T-helper 2 cell treated with Interferon-gamma antibody and Interleukin-4, amounts not matched to agents 100 ng/mL and 5 ng/mL, for 36 hours (primary cell): Measurements from ENCODE around the gene RBCK1. TPM values are rescaled to one million over a fixed set of nuclear protein-coding genes. Genes with fewer than 3 reads are reported as not detected.
"Not testable (repeated sequence)": the region's sequence is repeated elsewhere in the genome, so short reads cannot be mapped to it uniquely, and the experiment has no call there.

Experiments
- intact Hi-C: fragments of 100-400 bp; cut with micrococcal nuclease; formaldehyde crosslinking; loops from one replicate; pipeline ENCODE4 v1.15.1; 2023
- total RNA-seq: library from RNA; stranded (reverse); gene quantifications from 2 replicates; pipeline ENCODE4 v1.2.3, GENCODE V29; 2022

RBCK1 gene
- total RNA-seq, 1 donor from 2014 or later: 118 TPM

DNA sequence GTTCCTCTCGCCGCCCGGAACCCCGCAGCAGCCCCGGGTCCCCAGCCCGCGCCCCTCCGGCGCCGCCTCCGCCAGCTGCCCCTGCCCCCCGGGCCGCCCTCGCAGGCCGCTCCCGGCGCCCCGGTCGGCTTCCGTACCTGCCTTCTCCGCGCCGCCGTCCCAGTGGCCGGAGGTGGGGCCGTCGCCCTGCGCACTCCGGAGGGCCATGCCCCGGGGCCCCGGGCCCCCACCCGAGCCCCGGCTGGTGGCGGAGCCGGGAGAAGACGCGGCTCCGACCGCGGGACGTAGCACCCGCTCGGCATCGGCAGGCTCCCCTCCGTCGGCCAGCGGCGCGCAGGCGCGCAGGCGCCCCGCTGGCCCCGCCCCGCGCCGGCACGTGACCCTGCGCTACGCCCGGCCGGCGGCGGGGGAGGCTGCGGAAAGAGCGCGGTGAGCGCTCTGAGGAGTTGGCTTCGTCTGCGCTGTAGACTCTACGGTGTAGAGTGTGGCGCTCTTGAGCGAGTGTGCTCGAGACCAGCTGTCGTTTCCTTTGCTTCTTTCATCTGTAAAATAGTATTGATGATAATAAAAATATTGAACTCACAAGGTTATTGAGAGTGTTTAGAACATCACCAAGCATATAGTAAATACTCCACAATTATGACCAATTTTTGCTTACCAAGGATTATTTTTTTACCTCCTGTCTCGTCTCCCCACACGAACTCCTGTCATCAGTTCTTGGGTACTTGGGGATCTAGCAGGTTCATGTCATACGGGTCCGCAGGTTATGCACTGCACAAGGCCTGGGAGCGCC lies 54.3 kb downstream of the RBCK1 start, which contains the start of gene TBC1D20:
TBC1D20 (minus strand) TSS at position 335 of the 793 bp plus-strand sequence; CDS start at position 207, 128 bp downstream.
- intact Hi-C loops: loop anchor here (1.0 to 5.0 kb wide), 6 partner anchors 16 to 164 kb away; partner anchors contain the start of genes RBCK1 and SOX12

DNA sequence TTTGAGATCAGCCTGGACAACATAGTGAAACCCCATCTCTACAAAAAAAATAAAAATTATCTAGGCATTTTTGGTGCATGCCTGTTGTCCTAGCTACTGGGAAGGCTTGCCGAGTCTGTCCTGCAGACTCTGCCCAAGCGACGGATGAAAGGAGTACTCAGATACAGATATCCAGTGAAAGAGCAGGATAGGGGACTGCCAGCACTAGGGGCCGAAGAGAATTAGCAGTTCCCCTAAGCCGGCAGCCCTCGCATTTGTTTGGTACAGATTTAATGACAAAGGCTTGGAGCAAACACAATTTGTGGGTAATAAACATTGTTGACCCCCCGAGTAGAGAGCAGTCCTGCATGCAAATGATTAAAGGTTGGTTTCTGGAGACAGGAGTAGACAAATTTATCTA lies 59.7 kb downstream of the RBCK1 start:
- intact Hi-C loops: no loop called here

DNA sequence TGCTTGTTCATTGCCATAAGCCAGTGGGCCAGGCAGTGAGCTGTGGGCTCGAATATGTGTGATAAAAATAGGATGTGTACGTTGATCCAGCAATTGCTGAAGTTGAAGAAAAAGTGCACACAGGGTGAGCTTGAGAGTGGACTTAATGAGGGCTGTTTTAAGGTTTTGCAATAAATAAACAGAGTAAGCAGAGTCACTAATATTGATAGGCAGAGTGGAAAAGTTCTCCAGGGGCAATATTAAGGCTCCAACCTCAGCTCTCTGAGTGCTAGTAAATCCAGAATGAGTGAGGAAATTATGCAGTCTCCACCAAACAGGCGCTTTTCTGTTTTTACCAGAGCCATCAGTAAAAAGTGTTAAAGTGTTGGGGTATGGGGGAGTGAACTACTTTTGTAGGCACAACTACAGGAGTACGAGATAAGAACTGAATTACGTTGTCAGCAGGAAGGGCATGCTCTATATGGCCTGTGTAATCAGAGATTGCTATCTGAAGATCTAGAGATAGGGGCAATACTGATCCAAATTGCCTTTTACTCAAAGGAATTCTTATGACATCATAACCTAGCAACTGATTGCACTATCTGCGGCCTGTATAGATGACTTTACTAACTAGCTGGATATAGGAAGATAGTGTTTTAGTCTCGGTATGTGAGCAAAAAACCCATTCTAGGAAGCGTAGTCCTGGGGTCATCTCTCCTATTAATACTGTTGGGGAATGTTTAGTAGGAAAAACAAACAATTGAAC lies 61.8 kb downstream of the RBCK1 start:
- intact Hi-C loops: no loop called here

DNA sequence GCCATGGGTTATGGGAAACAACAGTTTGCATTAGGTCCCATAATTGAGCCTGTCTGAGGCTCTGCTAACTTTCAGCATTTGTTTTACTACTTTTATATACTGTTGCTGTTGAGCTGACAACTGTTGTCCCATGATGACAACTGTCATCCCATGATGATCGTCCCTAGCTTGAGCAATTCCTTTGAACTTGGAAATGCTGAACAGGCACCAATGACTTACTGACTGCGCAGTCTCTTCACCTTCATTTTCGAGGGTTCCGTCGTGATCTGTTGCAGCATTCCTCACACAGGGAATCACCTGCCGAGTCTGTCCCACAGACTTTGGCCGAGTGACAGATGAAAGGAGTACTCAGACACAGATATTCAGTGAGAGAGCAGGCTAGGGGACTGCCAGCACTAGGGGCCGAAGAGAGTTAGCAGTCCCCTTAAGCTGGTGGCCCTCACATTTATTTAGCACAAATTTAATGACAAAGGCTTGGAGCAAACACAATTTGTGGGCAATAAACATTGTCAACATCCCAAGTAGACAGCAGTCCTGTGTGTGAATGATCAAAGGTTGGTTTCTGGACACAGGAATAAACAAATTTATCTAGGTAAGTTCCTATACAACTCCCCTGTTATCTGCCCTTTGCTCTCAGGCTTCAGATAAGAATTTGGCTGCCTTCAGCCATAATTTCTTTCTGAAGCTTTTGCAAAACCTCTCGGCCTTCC lies 64.2 kb downstream of the RBCK1 start:
- intact Hi-C loops: no loop called here

DNA sequence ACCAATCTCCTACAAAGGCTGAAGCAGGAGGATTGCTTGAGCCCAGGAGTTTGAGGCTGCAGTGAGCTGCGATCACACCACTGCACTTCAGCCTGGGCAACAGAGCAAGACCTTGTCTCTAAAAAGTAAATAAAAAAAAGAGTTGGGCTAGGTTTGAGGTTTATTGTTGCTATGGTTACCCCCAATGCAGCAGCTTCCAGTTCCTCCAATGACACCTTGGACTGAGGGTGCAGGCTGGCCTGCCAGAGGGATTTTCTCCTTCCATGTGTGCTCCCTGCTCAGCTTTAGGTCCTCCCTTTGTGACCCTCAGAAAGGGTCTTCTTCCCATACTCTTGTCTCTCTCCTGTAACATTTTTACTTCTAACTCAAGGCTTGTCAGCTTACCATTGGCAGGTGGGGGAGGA lies 64.8 kb downstream of the RBCK1 start:
- intact Hi-C loops: no loop called here

DNA sequence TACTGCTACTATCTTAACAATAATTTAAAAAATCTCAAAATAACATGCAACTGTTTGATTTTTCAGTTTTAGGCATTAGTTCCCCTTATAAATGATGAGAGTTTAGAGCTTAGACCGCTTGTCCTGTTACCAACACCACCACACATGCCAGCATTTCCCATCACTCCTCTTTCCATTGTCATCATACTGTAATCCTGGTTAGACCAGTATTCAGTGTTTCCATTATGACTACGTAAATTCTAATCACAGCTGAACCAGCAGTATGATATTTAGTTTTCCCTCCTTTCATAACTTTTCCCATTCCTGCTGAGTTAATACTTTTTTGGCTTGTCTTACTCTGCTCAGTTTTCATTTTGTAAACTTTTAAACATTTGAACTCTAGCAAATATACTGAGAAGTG lies 66.5 kb downstream of the RBCK1 start:
- intact Hi-C loops: no loop called here

DNA sequence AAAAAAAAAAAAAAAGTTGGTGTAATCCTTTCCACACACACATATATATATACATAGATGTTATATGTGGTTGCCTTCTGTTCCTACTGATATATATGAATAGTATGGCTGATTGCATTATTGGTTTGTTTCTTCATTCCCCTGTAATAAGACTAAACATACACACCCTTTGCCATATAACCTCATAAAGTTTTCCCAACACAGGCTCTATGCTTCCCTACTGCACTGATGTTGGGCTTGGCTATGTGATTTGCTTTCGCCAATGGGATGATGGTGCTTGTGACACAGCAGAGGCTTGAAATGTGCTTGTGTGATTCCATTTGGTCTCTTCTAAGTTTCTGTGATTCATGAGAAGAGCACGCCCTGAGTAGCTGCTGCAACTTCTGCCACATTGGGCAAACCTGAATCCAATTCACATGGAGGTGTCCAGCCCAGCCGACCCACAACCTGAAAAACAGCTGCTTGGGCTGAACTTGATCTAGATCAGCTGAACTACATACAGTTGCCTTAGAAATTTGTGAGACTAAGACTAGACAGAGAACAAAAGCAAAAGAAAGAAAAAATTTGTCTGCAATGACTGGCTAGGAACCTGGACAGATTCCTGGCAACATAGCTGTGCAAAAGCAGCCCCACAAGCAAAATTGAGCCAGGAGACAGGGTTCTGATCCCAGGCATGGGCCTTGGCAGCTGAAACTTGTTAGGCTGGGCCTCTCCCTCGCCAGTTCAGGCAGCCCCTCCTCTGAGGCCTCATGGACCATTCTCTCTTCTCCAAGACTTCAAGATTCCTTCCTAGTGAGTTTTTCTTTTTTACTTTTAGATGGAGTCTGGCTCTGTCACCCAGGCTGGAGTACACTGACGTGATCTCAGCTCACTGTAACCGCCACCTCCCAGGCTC lies 67.6 kb downstream of the RBCK1 start:
- intact Hi-C loops: no loop called here

DNA sequence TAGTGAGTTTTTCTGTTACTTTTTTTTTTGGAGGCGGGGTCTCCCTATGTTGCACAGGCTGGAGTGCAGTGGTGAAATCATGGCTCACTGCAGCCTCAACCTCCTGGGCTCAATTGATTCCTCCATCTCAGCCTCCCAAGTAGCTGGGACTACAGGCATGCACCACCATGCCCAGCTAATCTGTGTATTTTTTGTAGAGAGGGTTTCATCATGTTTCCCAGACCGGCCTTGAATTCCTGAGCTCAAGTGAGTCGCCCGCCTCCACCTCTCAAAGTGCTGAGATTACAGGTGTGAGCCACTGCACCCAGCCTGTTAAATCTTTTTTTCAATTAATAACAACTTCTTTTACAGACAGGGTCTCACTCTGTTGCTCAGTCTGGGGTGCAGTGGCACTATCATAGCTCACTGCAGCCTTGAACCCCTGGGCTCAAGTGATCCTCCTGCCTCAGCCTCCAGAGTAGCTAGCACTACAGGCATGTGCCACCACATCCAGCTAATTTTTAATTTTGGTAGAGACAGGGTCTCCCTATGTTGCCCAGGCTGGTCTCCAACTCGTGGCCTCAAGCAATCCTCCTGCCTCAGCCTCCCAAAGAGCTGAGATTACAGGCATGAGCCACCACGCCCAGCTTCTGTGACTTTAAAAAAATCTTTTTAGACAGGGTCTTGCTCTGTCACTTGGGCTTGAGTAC lies 68.6 kb downstream of the RBCK1 start:
- intact Hi-C loops: not testable (repeated sequence)

DNA sequence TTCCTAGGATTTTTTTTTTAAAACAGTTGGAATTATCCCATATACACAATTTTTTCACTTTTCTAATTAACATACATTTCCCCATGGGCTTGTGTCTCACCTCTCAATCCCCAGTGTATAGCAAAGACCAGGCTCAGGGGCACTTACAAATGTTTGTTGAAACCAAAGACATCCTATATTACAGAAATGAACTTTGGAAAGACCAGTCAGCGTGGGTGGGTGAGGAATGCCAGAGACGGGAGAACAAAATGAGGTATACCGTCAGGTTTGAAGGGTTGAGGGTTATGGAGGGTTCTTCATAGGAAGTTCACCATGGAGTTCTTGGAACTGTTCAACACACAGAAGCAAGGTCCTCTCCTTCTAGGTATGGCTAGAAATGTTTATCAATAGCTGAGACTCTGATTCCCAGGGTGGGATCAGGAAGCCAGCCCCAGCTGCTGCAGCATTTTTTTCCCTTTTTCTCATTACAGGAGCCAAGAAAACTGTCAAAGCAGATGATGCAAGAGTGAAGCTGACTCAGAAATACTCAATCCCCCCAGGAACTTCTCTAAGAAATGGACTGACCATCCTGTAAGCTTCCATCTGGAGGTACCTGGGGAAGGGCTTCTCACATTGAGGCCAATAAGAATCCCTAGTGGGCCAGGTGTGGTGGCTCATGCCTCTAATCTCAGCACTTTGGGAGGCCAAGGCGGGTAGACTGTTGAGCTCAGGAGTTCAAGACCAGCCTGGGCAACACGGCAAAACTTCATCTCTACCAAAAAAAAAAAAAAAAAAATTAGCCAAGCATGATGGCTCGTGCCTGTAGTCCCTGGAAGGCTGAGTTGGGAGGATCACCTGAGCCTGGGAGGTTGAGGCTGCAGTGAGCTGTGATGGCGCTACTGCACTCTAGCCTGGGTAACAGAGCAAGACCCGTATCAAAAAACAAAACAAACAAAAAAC lies 70.2 kb downstream of the RBCK1 start:
- intact Hi-C loops: loop anchor here (2.0 kb wide), 1 partner anchor 15 kb away; the partner anchor contains the start of gene TBC1D20

DNA sequence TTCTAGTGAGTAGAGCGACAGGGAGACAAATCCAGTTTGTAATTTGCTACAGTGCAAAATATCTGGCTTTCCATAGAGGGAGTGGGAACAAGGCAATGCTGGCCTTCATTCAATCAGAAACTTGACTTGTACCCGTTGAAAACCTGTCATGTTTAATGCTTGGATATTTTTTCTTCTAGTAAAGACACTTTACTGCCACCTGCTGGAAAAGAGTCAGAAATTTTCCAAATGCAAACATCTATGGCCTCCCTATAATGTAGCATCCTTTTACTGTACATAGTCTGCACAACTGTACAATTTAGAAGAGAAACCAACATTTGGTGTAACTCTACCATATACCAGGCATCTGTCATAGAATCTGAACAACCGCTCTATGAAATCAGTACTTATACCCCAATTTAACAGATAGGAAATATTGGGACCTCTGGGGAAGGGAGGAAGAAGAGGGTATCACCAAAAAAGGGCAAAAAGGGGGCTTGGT lies 70.9 kb downstream of the RBCK1 start:
- intact Hi-C loops: loop anchor here (1.0 to 2.0 kb wide), 3 partner anchors 16 to 125 kb away; partner anchors contain the start of gene TBC1D20

DNA sequence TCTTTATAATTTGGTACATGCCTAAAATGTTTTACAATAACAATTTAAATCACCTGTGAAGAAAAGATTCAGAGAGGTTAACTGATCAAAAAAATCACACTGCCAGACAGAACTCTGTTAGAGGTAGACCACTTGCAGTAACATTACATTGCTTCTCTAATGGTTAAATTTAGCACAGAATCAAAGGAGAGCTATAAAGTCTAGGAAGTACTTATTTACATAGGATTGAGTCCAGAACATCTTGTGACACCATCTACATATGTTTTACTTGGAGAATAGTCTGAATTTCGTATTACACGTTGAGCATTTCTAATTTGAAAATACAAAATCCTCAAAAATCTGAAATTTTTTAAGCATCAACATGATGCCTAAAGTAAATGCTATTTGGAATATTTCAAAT lies 71.4 kb downstream of the RBCK1 start:
- intact Hi-C loops: loop anchor here (1.0 to 2.0 kb wide), 3 partner anchors 17 to 125 kb away; partner anchors contain the start of gene TBC1D20

DNA sequence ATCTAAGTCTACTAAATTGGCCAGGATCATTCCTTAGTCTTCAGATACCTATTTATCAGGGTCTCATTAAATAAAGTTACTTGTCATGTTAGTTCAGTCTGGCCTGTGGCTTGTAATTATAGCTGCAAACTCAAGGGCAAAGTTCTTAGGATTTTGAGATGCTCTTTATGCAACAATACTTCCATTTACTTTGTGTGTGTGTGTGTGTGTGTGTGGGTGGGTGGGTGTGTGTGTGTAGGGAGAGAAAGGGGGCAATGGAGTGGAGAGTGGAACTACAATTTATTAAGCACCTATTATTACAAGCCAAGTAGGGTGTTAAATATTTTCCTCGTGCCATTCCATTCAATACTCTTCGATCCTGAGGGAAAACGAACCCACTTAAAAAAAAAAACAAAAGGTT lies 71.9 kb downstream of the RBCK1 start:
- intact Hi-C loops: no loop called here

DNA sequence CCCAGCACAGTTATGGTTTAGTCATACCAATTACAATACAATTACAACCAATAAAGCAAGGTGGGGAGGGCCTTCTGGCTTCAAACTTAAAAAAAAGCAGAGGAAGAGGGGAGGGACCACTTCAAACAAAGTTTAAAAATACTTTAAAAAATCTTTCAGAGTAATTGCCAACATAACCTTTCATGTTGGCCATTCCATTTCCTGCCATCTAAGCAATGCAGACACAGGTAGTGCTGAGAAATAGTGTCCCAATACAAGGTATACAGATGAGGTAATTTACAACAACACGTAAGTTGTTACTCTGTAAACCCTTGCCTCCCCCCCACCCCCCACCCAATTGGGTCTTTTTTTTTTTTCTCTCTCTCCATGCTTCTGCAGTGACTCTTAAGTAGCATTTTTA lies 73.1 kb downstream of the RBCK1 start:
- intact Hi-C loops: no loop called here

Other genes starting within 250 kb of the RBCK1 start
- gene DEFB128, start 218.6 kb upstream of the RBCK1 start, total RNA-seq: not detected in 2 replicates
- gene DEFB129, start 181.0 kb upstream of the RBCK1 start, total RNA-seq: not detected in 2 replicates
- gene DEFB132, start 150.6 kb upstream of the RBCK1 start, total RNA-seq: not detected in 2 replicates
- 6.8 and 6.9 TPM in 2 replicates for gene C20orf96, start 117.5 kb upstream of the RBCK1 start, total RNA-seq
- gene ZCCHC3, start 110.7 kb upstream of the RBCK1 start, total RNA-seq: 25.8 and 26.6 TPM in 2 replicates
- 7.7 and 8.1 TPM in 2 replicates for gene SOX12, start 82.7 kb upstream of the RBCK1 start, total RNA-seq
- gene NRSN2, start 61.2 kb upstream of the RBCK1 start, total RNA-seq: 4.0 and 5.2 TPM in 2 replicates
- gene TRIB3, start 27.5 kb upstream of the RBCK1 start, total RNA-seq: 26.4 and 28.4 TPM in 2 replicates
- 32.2 and 32.5 TPM in 2 replicates for gene TBC1D20, start 54.2 kb downstream of the RBCK1 start, total RNA-seq
- gene CSNK2A1, start 135.5 kb downstream of the RBCK1 start, total RNA-seq: 127 and 128 TPM in 2 replicates
- gene TCF15, start 202.0 kb downstream of the RBCK1 start, total RNA-seq: not detected in 2 replicates
- gene SRXN1, start 244.9 kb downstream of the RBCK1 start, total RNA-seq: 14.1 and 14.3 TPM in 2 replicates